Measurements from ENCODE around the gene ROR1.

Gene ROR1

GRCh38 chr1:63951059-63951946 lies 177.5 kb downstream of the ROR1 start:
- Histone ChIP-seq H3K36me3 (ENCODE audit: low read depth) (no peaks in the 10 kb centered on the region), H3K4me3 (ENCODE audit: severe bottlenecking) (no peak overlapping the region), H3K4me1 (ENCODE audit: insufficient read depth, poor library complexity, severe bottlenecking) (no peaks in the 10 kb centered on the region), H3K27ac (ENCODE audit: poor library complexity, severe bottlenecking) (no peak overlapping the region), H3K9me3 (ENCODE audit: severe bottlenecking) (no peaks in the 10 kb centered on the region), H3K27me3 (ENCODE audit: insufficient read depth, poor library complexity, severe bottlenecking) (no peaks in the 10 kb centered on the region)
- no peak for TF ChIP-seq CTCF (IDR thresholded peaks at IDR 0.05; ENCODE audit: poor library complexity, severe bottlenecking)
- DNase-seq (ENCODE audit: low spot score) (no peak), ATAC-seq (ENCODE audit: low read depth) (no peak)

- H3K9me3 ChIP-seq (ENCODE audit: severe bottlenecking): no peaks in the 10 kb centered on the region
These were observed 180.4 kb downstream of the ROR1 start for GRCh38 chr1:63954187-63954586.

GRCh38 chr1:63955370-63956145 lies 181.7 kb downstream of the ROR1 start:
- TF ChIP-seq CTCF (IDR thresholded peaks at IDR 0.05; ENCODE audit: poor library complexity, severe bottlenecking): no peak
- H3K4me1 ChIP-seq (ENCODE audit: insufficient read depth, poor library complexity, severe bottlenecking): no peaks in the 10 kb centered on the region
- H3K4me3 ChIP-seq (ENCODE audit: severe bottlenecking): no peak overlapping the region
- ATAC-seq (ENCODE audit: low read depth) (no peak), DNase-seq (ENCODE audit: low spot score) (no peak)
- no peaks in the 10 kb centered on the region for H3K36me3 ChIP-seq (ENCODE audit: low read depth)
- no peaks in the 10 kb centered on the region for H3K9me3 ChIP-seq (ENCODE audit: severe bottlenecking)
- no peak overlapping the region for H3K27ac ChIP-seq (ENCODE audit: poor library complexity, severe bottlenecking)
- no peaks in the 10 kb centered on the region for H3K27me3 ChIP-seq (ENCODE audit: insufficient read depth, poor library complexity, severe bottlenecking)

More at GRCh38 chr1:63954187-63954586, 180.4 kb downstream of the ROR1 start:
- H3K27me3 ChIP-seq (ENCODE audit: insufficient read depth, poor library complexity, severe bottlenecking): no peaks in the 10 kb centered on the region
- TF ChIP-seq CTCF (IDR thresholded peaks at IDR 0.05; ENCODE audit: poor library complexity, severe bottlenecking): no peak
- no peaks in the 10 kb centered on the region for H3K4me1 ChIP-seq (ENCODE audit: insufficient read depth, poor library complexity, severe bottlenecking)
- DNase-seq (ENCODE audit: low spot score): no peak
- ATAC-seq (ENCODE audit: low read depth): no peak
- no peak overlapping the region for H3K27ac ChIP-seq (ENCODE audit: poor library complexity, severe bottlenecking)
- no peak overlapping the region for H3K4me3 ChIP-seq (ENCODE audit: severe bottlenecking)
- H3K36me3 ChIP-seq (ENCODE audit: low read depth): no peaks in the 10 kb centered on the region

- Histone ChIP-seq H3K27ac (ENCODE audit: poor library complexity, severe bottlenecking) (no peak overlapping the region), H3K4me1 (ENCODE audit: insufficient read depth, poor library complexity, severe bottlenecking) (no peaks in the 10 kb centered on the region), H3K27me3 (ENCODE audit: insufficient read depth, poor library complexity, severe bottlenecking) (no peaks in the 10 kb centered on the region), H3K36me3 (ENCODE audit: low read depth) (no peaks in the 10 kb centered on the region), H3K4me3 (ENCODE audit: severe bottlenecking) (no peak overlapping the region), H3K9me3 (ENCODE audit: severe bottlenecking) (no peaks in the 10 kb centered on the region)
- TF ChIP-seq CTCF (IDR thresholded peaks at IDR 0.05; ENCODE audit: poor library complexity, severe bottlenecking): no peak
- DNase-seq (ENCODE audit: low spot score) (no peak), ATAC-seq (ENCODE audit: low read depth) (no peak)
These were observed 184.7 kb downstream of the ROR1 start for GRCh38 chr1:63958556-63958955.

Data from RWPE2 (cell line).